ENCODE results near the gene RHO. TPM values are rescaled to one million over a fixed set of nuclear protein-coding genes. Genes with fewer than 3 reads are reported as not detected.

Gene RHO
- total RNA-seq, 4 donors from 2014 or later = not detected

DNA sequence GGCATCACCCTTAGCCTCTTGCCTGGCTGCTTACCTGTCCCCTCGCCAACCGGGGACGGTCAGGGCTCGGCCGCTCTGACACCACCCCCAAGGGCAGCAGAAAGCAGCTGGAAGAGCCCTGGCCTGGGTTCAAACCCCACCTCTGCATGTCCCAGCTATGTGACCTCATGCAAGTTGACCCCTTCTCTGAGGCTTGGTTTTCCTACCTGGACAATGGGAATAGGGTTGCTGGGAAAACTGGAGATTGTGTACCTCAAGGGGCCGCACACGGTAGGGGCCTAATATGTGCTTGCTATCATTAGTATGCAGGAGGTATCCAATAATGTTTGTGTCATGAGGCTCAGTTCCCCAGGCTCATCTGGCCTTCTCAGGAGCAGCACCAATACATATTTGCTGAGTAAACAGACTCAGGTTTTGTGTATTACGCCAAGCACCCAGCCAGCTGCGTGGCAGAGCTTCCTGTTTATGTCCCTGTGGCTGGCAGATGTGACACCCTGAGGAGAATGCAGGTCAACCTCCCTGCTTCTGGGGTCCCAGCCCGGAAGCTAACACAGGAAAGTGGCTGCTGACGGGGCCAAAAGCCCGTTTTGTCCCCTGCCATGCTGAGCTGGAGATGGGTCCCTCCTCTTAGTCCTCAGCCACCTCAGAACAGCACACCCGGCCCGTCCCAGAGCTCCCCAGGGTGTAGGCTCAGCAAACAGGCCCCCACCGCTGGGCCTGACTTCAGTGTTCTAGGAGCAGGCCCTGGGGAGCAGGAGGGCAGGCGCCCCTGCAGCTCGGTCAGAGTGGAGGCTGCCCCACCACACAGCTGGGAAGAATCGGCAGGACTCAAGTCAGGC lies 48.3 kb downstream of the RHO start:
- H3K36me3 ChIP-seq = peaks cover 0 to 100% (median 6%) of the 10 kb centered on the region in 3 donors
- H3K27me3 ChIP-seq = no peaks in the 10 kb centered on the region
- H3K27ac ChIP-seq = peak overlapping the region; percentile 34 to 91 (median 86)
- H3K9me3 ChIP-seq = no peaks in the 10 kb centered on the region
- DNase-seq (ENCODE audit: low spot score in 2 of 2) = peak in 1 of 2 donors; percentile 52
- TF ChIP-seq EP300 (IDR thresholded peaks at IDR 0.05) = peak; percentile 25 to 68
- no peak for TF ChIP-seq POLR2A (IDR thresholded peaks at IDR 0.05)
- no peak overlapping the region for H3K4me3 ChIP-seq
- 63 to 82% methylated on average over 15 to 18 of the region's 18 CpGs for WGBS, 2 donors
- peaks cover 0 to 45% (median 33%) of the 10 kb centered on the region in 4 donors for H3K4me1 ChIP-seq

DNA sequence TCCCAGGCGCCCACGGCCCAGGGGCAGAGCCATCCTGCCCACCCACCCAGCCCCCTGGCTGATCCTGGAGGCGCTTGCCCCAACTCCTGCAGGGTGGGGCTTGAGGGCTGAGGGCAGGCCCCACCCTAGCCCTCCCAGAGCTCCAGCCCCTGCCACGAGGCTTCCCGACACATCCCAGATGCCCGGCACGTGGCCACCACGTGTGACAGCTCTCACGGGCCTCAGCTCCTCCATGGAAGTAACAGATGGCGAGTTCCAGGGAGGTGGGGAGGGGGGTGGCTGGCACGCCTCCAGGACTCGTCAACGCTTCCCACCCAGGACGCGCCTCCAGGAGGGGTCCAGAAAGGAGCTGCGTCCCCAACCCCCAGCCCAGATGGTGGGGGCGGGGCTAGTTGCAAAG lies 48.9 kb downstream of the RHO start:
- H3K9me3 ChIP-seq = no peaks in the 10 kb centered on the region
- peaks cover 0 to 100% (median 6%) of the 10 kb centered on the region in 3 donors for H3K36me3 ChIP-seq
- TF ChIP-seq EP300 (IDR thresholded peaks at IDR 0.05) (no peak), POLR2A (IDR thresholded peaks at IDR 0.05) (no peak)
- TF ChIP-seq, protein P1, sequence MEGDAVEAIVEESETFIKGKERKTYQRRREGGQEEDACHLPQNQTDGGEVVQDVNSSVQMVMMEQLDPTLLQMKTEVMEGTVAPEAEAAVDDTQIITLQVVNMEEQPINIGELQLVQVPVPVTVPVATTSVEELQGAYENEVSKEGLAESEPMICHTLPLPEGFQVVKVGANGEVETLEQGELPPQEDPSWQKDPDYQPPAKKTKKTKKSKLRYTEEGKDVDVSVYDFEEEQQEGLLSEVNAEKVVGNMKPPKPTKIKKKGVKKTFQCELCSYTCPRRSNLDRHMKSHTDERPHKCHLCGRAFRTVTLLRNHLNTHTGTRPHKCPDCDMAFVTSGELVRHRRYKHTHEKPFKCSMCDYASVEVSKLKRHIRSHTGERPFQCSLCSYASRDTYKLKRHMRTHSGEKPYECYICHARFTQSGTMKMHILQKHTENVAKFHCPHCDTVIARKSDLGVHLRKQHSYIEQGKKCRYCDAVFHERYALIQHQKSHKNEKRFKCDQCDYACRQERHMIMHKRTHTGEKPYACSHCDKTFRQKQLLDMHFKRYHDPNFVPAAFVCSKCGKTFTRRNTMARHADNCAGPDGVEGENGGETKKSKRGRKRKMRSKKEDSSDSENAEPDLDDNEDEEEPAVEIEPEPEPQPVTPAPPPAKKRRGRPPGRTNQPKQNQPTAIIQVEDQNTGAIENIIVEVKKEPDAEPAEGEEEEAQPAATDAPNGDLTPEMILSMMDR (IDR thresholded peaks at IDR 0.05) = no peak
- peak; percentile 62 to 64 for DNase-seq (ENCODE audit: low spot score in 2 of 2)
- no peak overlapping the region for H3K4me3 ChIP-seq
- H3K27me3 ChIP-seq = no peaks in the 10 kb centered on the region
- H3K27ac ChIP-seq = peak overlapping the region; percentile 34 to 91 (median 86)
- WGBS, 2 donors = 35 to 41% methylated on average over 13 to 15 of the region's 17 CpGs
- peaks cover 0 to 45% (median 33%) of the 10 kb centered on the region in 4 donors for H3K4me1 ChIP-seq

DNA sequence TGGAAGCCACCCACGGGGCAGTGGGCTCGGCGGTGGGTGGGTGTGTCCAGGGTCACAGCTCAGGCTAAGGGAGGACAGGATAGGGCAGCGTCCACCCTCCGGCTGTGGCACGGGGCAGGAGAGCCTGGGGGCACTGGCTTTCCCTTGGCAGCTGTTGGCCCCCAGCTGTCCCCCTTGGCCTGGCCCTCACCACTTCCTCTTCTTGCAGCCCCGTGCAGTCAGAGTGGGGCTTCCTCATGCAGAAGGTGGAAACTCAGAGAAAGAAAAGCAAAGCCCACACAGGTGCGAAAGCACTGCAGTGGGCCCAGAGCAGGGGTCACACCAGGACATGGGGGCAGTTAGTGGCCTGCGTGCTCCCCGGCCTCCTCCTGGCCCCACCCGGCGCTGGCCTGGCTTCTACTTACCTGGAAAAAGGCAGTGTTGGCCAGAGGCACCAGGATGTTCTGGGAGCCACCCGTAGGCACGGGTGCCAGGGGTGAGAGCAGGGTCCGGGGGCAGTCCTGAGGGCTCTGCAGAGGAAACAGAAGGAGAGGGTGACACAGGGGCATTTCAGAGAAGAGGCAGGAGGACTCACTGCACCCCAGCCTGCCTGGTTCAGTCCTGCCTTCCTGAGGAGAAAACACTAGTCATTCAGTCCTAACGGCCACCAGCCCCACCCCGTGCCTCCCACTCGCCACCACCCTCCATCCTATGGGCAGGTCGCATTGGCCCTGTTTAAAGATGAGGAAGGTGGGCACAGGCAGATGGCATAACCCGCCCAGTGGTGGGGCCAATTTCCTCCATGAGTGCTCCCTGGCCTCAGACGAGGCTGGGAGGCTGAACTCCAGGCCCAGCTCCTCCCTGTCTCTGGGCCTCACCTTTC lies 49.7 kb downstream of the RHO start:
- DNase-seq (ENCODE audit: low spot score in 2 of 2) = no peak
- peaks cover 0 to 45% (median 33%) of the 10 kb centered on the region in 4 donors for H3K4me1 ChIP-seq
- no peaks in the 10 kb centered on the region for H3K9me3 ChIP-seq
- peaks cover 0 to 100% (median 0%) of the 10 kb centered on the region in 3 donors for H3K36me3 ChIP-seq
- H3K27ac ChIP-seq = peak overlapping the region in 3 of 4 donors; percentile 84 to 91 (median 89)
- TF ChIP-seq, protein P1 (IDR thresholded peaks at IDR 0.05) = no peak
- no peak for TF ChIP-seq POLR2A (IDR thresholded peaks at IDR 0.05)
- TF ChIP-seq EP300 (IDR thresholded peaks at IDR 0.05) = no peak
- no peak overlapping the region for H3K4me3 ChIP-seq
- H3K27me3 ChIP-seq = no peaks in the 10 kb centered on the region
- WGBS, 2 donors = 65 to 66% methylated on average over 18 to 19 of the region's 21 CpGs

DNA sequence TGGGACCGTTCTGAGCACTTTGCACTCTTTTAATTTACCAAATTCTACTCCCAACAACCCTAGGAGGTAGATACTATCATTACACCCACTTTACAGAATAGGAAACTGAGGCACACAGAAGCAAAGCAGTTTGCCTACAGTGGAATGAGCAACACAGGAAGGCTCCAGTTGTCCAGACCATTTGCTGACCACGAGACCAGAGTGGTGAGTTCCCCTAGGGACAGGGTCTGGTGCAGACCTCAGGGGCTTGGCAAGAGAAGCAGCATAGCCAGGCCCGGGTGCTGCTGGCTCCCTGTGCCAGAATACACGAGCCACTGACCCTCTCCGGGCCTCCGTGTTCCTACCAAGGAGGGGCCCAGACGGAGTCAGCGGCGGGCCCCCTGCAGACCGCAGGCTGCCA lies 51.6 kb downstream of the RHO start:
- peaks cover 0 to 100% (median 0%) of the 10 kb centered on the region in 3 donors for H3K36me3 ChIP-seq
- 73 to 79% methylated on average over 7 to 10 of the region's 10 CpGs for WGBS, 2 donors
- no peak overlapping the region for H3K4me3 ChIP-seq
- H3K27ac ChIP-seq = peak overlapping the region in 2 of 4 donors; percentile 34 to 84
- no peak for TF ChIP-seq POLR2A (IDR thresholded peaks at IDR 0.05)
- TF ChIP-seq EP300 (IDR thresholded peaks at IDR 0.05) = no peak
- TF ChIP-seq, protein P1 (IDR thresholded peaks at IDR 0.05) = no peak
- no peaks in the 10 kb centered on the region for H3K27me3 ChIP-seq
- no peaks in the 10 kb centered on the region for H3K9me3 ChIP-seq
- H3K4me1 ChIP-seq = peaks cover 0 to 45% (median 33%) of the 10 kb centered on the region in 4 donors
- DNase-seq (ENCODE audit: low spot score in 2 of 2) = no peak

DNA sequence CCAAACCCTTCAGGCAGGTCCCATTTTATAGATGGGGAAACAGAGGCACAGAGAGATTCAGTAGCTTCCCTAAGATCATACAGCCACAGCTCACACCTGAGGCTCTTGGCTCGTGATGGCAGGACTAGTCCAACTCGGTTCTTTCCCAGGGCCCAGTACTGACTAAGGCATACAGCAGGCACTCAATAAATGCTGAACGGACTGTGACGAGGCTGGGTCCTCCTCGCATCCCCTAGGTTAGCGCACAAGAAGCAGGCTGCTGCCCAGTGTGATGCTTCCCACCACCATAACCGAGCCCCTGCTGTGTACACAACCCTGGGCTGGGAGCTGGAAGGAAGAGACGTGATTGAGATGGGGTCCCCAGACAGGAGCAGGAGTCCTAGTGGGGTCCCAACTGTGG lies 53.2 kb downstream of the RHO start:
- Histone ChIP-seq H3K4me3 (no peak overlapping the region), H3K27me3 (no peaks in the 10 kb centered on the region), H3K36me3 (peaks cover 0 to 100% (median 6%) of the 10 kb centered on the region in 3 donors), H3K9me3 (no peaks in the 10 kb centered on the region), H3K27ac (peak overlapping the region in 1 of 4 donors; percentile 2), H3K4me1 (peaks cover 0 to 51% (median 27%) of the 10 kb centered on the region in 4 donors)
- 89 to 95% methylated on average over 8 of the region's 8 CpGs for WGBS, 2 donors
- TF ChIP-seq, protein P1 (IDR thresholded peaks at IDR 0.05) = no peak
- TF ChIP-seq EP300 (IDR thresholded peaks at IDR 0.05) (no peak), POLR2A (IDR thresholded peaks at IDR 0.05) (no peak)
- DNase-seq (ENCODE audit: low spot score in 2 of 2) = no peak
